Measurements from ENCODE around the gene ETFDH. TPM values are rescaled to one million over a fixed set of nuclear protein-coding genes. Genes with fewer than 3 reads are reported as not detected.

The ETFDH gene
- total and polyA plus RNA-seq, 2 donors (not counting 1 experiment from before 2014, with no cell fraction given): 34.8 to 38.6 TPM

- Histone ChIP-seq H3K79me2 (ENCODE audit: control insufficient read depth, insufficient read depth, low read length) (peaks cover 19% of the 10 kb centered on the region), H3K27ac (ENCODE audit: insufficient read depth, low read length) (peak overlapping the region; percentile 82), H3K4me1 (ENCODE audit: control insufficient read depth, extremely low read depth, insufficient read depth, low read length) (no peaks in the 10 kb centered on the region), H4K20me1 (ENCODE audit: control insufficient read depth, extremely low read depth, insufficient read depth, low read length) (no peaks in the 10 kb centered on the region), H3K4me2 (ENCODE audit: extremely low read depth, insufficient read depth, low read length) (peak overlapping the region; percentile 85), H3K4me3 (replicated peaks in 1 of 4; ENCODE audit: control extremely low read depth in 1 of 4, insufficient read depth in 1 of 4, low read depth in 3 of 4, low read length in 4 of 4) (peak overlapping the region; percentile 58 to 95 (median 70)), H2AFZ (ENCODE audit: low read length) (peak overlapping the region; percentile 87), H3K9ac (ENCODE audit: insufficient read depth, low read length) (peak overlapping the region; percentile 75), H3K36me3 (ENCODE audit: control insufficient read depth, insufficient read depth, low read length) (peaks cover 2% of the 10 kb centered on the region), H3K9me3 (ENCODE audit: control insufficient read depth, insufficient read depth, low read depth, low read length) (no peaks in the 10 kb centered on the region), H3K27me3 (ENCODE audit: control insufficient read depth, insufficient read depth, low read length) (no peaks in the 10 kb centered on the region)
- peak; percentile 50 to 67 for DNase-seq (ENCODE audit: low read depth in 2 of 2)
- TF ChIP-seq EZH2 (IDR thresholded peaks at IDR 0.05; ENCODE audit: low read length, missing control alignments) (no peak), CTCF (conservative IDR thresholded peaks at IDR 0.05 in 1 of 2, IDR thresholded peaks at IDR 0.05 in 1 of 2; ENCODE audit: low read depth in 1 of 2, low read length in 2 of 2) (no peak)
These were observed 50.3 kb downstream of the ETFDH start for GRCh38 chr4:158722291-158722916.

- peak within 1 kb of the TSS; percentile 58 to 95 (median 70) for H3K4me3 ChIP-seq (replicated peaks in 1 of 4; ENCODE audit: control extremely low read depth in 1 of 4, insufficient read depth in 1 of 4, low read depth in 3 of 4, low read length in 4 of 4)
- no peaks in the 10 kb centered on the region for H4K20me1 ChIP-seq (ENCODE audit: control insufficient read depth, extremely low read depth, insufficient read depth, low read length)
- H3K9me3 ChIP-seq (ENCODE audit: control insufficient read depth, insufficient read depth, low read depth, low read length): no peaks in the 10 kb centered on the region
- H3K4me2 ChIP-seq (ENCODE audit: extremely low read depth, insufficient read depth, low read length): peak within 1 kb of the TSS; percentile 98
- H3K9ac ChIP-seq (ENCODE audit: insufficient read depth, low read length): peak within 1 kb of the TSS; percentile 75
- no peaks in the 10 kb centered on the region for H3K27me3 ChIP-seq (ENCODE audit: control insufficient read depth, insufficient read depth, low read length)
- H3K4me1 ChIP-seq (ENCODE audit: control insufficient read depth, extremely low read depth, insufficient read depth, low read length): no peaks in the 10 kb centered on the region
- H3K27ac ChIP-seq (ENCODE audit: insufficient read depth, low read length): peak within 1 kb of the TSS; percentile 82
- peak in 1 of 2 donors; percentile 7 for TF ChIP-seq CTCF (conservative IDR thresholded peaks at IDR 0.05 in 1 of 2, IDR thresholded peaks at IDR 0.05 in 1 of 2; ENCODE audit: low read depth in 1 of 2, low read length in 2 of 2)
- no peak for TF ChIP-seq EZH2 (IDR thresholded peaks at IDR 0.05; ENCODE audit: low read length, missing control alignments)
- peaks cover 19% of the 10 kb centered on the region for H3K79me2 ChIP-seq (ENCODE audit: control insufficient read depth, insufficient read depth, low read length)
- peak within 1 kb of the TSS; percentile 87 for H2AFZ ChIP-seq (ENCODE audit: low read length)
- peak; percentile 75 to 76 for DNase-seq (ENCODE audit: low read depth in 2 of 2)
- no peaks in the 10 kb centered on the region for H3K36me3 ChIP-seq (ENCODE audit: control insufficient read depth, insufficient read depth, low read length)
These were observed 51.1 kb downstream of the ETFDH start, which contains the start of gene PPID for GRCh38 chr4:158722917-158723793. Gene PPID, minus strand, starts transcription at chr4:158723396. Its CDS starts 108 bp downstream, at chr4:158723288.

- Histone ChIP-seq H3K79me2 (ENCODE audit: control insufficient read depth, insufficient read depth, low read length) (peaks cover 19% of the 10 kb centered on the region), H3K27me3 (ENCODE audit: control insufficient read depth, insufficient read depth, low read length) (peaks cover 5% of the 10 kb centered on the region), H3K9me3 (ENCODE audit: control insufficient read depth, insufficient read depth, low read depth, low read length) (no peaks in the 10 kb centered on the region), H4K20me1 (ENCODE audit: control insufficient read depth, extremely low read depth, insufficient read depth, low read length) (no peaks in the 10 kb centered on the region), H2AFZ (ENCODE audit: low read length) (no peak overlapping the region), H3K9ac (ENCODE audit: insufficient read depth, low read length) (no peak overlapping the region), H3K4me2 (ENCODE audit: extremely low read depth, insufficient read depth, low read length) (no peak overlapping the region), H3K36me3 (ENCODE audit: control insufficient read depth, insufficient read depth, low read length) (no peaks in the 10 kb centered on the region), H3K27ac (ENCODE audit: insufficient read depth, low read length) (no peak overlapping the region), H3K4me3 (replicated peaks in 1 of 4; ENCODE audit: control extremely low read depth in 1 of 4, insufficient read depth in 1 of 4, low read depth in 3 of 4, low read length in 4 of 4) (no peak overlapping the region), H3K4me1 (ENCODE audit: control insufficient read depth, extremely low read depth, insufficient read depth, low read length) (no peaks in the 10 kb centered on the region)
- DNase-seq (ENCODE audit: low read depth in 2 of 2): no peak
- TF ChIP-seq CTCF (conservative IDR thresholded peaks at IDR 0.05 in 1 of 2, IDR thresholded peaks at IDR 0.05 in 1 of 2; ENCODE audit: low read depth in 1 of 2, low read length in 2 of 2) (no peak), EZH2 (IDR thresholded peaks at IDR 0.05; ENCODE audit: low read length, missing control alignments) (no peak)
These were observed 52.5 kb downstream of the ETFDH start for GRCh38 chr4:158724637-158725036.

Data from fibroblast of lung (primary cell).